NOMO-1 (cell line): ENCODE measurements around the gene KIF26B.

Experiments
- DNase-seq, 2 experiments: peaks; one replicate each; lab custom pipeline; 2025; ENCODE audit not compliant: unreplicated experiment in 2 of 2; lab: John Stamatoyannopoulos, UW

The KIF26B gene

GRCh38 chr1:245131026-245131393 lies 23.8 kb upstream of the KIF26B start:
- DNase-seq = no peak

GRCh38 chr1:245132771-245133170 lies 22.0 kb upstream of the KIF26B start:
- no peak for DNase-seq

GRCh38 chr1:245133995-245134715 lies 20.6 kb upstream of the KIF26B start:
- no peak for DNase-seq

- no peak for DNase-seq
Observed at GRCh38 chr1:245142171-245142798, 12.5 kb upstream of the KIF26B start.

GRCh38 chr1:245142976-245143375 lies 11.8 kb upstream of the KIF26B start:
- no peak for DNase-seq

- DNase-seq = no peak
Observed at GRCh38 chr1:245143849-245144248, 10.9 kb upstream of the KIF26B start.

- no peak for DNase-seq
Observed at GRCh38 chr1:245148069-245148468, 6.7 kb upstream of the KIF26B start.

- no peak for DNase-seq
Observed at GRCh38 chr1:245148861-245149260, 5.9 kb upstream of the KIF26B start.

GRCh38 chr1:245153081-245153551 lies 1.7 kb upstream of the KIF26B start:
- peak; percentile 59 to 61 for DNase-seq

- DNase-seq = peak in 1 of 2 experiments; percentile 16
Observed at GRCh38 chr1:245153552-245154428, 995 bp upstream of the KIF26B start.

- DNase-seq = peak; percentile 14 to 15
Observed at GRCh38 chr1:245155272-245156040, 671 bp downstream of the KIF26B start.

GRCh38 chr1:245156041-245156735 lies 1.4 kb downstream of the KIF26B start:
- peak; percentile 83 to 88 for DNase-seq

- DNase-seq = no peak
Observed at GRCh38 chr1:245156736-245157505, 2.1 kb downstream of the KIF26B start.

- no peak for DNase-seq
Observed at GRCh38 chr1:245158913-245159312, 4.1 kb downstream of the KIF26B start.

GRCh38 chr1:245160288-245160687 lies 5.5 kb downstream of the KIF26B start:
- DNase-seq = no peak

GRCh38 chr1:245160741-245161400 lies 6.1 kb downstream of the KIF26B start:
- DNase-seq = no peak

GRCh38 chr1:245161866-245162265 lies 7.1 kb downstream of the KIF26B start:
- DNase-seq = no peak

- DNase-seq = no peak
Observed at GRCh38 chr1:245166471-245166885, 11.7 kb downstream of the KIF26B start.

- peak; percentile 65 to 90 for DNase-seq
Observed at GRCh38 chr1:245168086-245168485, 13.3 kb downstream of the KIF26B start.
